IMR-90 (cell line): ENCODE data around the gene B4GALT5. TPM values are rescaled to one million over a fixed set of nuclear protein-coding genes. Genes with fewer than 3 reads are reported as not detected.

Source experiments
- ATAC-seq: fragments of 200-7000 bp; cut with Tn5 transposase; 2 replicates; pipeline ENCODE4 v1.9.1; 2020; ENCODE audit warnings: low read depth, mild to moderate bottlenecking, moderate library complexity
- BruUV-seq: library from RNA; stranded (reverse); fragments of 400-500 nt; replicated peaks from 2 replicates; lab custom pipeline; 2021; lab: Mats Ljungman, UMichigan
- CTCF ChIA-PET: fragments of 300-600 bp; formaldehyde crosslinking; extraction: SDS; loops from one replicate; lab custom pipeline; 2021; ENCODE audit warnings: antibody characterized with exemption; lab: Yijun Ruan, JAX
- POLR2A ChIA-PET: fragments of 300-600 bp; sonication (Branson Sonifier 250); formaldehyde crosslinking; loops from one replicate; lab custom pipeline; 2022; ENCODE audit warnings: antibody characterized with exemption; ENCODE audit not compliant: unreplicated experiment; lab: Charles Lee
- DNase-seq: peaks from one replicate; pipeline ENCODE4 v3.0.0; 2013
- H2AFZ ChIP-seq: replicated peaks from 2 replicates; pipeline ENCODE3; 2013; ENCODE audit warnings: low read length, mild to moderate bottlenecking; ENCODE audit not compliant: poor library complexity
- H2AK5ac ChIP-seq: 2 replicates; pipeline ENCODE4 v1.6.1; 2013; ENCODE audit warnings: low read depth, low read length, inconsistent platforms
- H2AK9ac ChIP-seq: replicated peaks from 2 replicates; pipeline ENCODE3; 2013; ENCODE audit warnings: mild to moderate bottlenecking, low read depth, low read length, moderate library complexity; ENCODE audit not compliant: poor library complexity
- H2BK120ac ChIP-seq: 2 replicates; pipeline ENCODE4 v1.6.1; 2013; ENCODE audit warnings: low read depth, low read length, inconsistent platforms
- H2BK15ac ChIP-seq: 3 replicates; pipeline ENCODE4 v1.6.1; 2013; ENCODE audit warnings: low read depth, low read length, inconsistent platforms
- H2BK20ac ChIP-seq: 2 replicates; pipeline ENCODE4 v1.6.1; 2013; ENCODE audit warnings: low read depth, mild to moderate bottlenecking, inconsistent platforms, low read length, moderate library complexity
- H2BK5ac ChIP-seq: 2 replicates; pipeline ENCODE4 v1.6.1; 2013; ENCODE audit warnings: mild to moderate bottlenecking, low read depth, low read length, inconsistent platforms; ENCODE audit not compliant: poor library complexity, severe bottlenecking
- H3K14ac ChIP-seq: replicated peaks from 2 replicates; pipeline ENCODE4 v1.6.1; 2013; ENCODE audit warnings: low read depth, low read length, inconsistent platforms
- H3K18ac ChIP-seq: 2 replicates; pipeline ENCODE4 v1.6.1; 2013; ENCODE audit warnings: low read depth, low read length, control low read depth
- H3K23ac ChIP-seq: 2 replicates; pipeline ENCODE4 v1.6.1; 2013; ENCODE audit warnings: low read depth, low read length, inconsistent platforms
- H3K27ac ChIP-seq: 2 replicates; pipeline ENCODE4 v1.5.1; 2013; ENCODE audit warnings: mild to moderate bottlenecking, control low read depth, low read length; ENCODE audit not compliant: insufficient read depth
- H3K27me3 ChIP-seq: 2 replicates; pipeline ENCODE4 v1.6.1; 2013; ENCODE audit warnings: low read length; ENCODE audit not compliant: control insufficient read depth, insufficient read depth
- H3K36me3 ChIP-seq: 2 replicates; pipeline ENCODE4 v1.6.1; 2013; ENCODE audit warnings: low read length, mixed read lengths; ENCODE audit not compliant: control insufficient read depth, insufficient read depth
- H3K4ac ChIP-seq: 2 replicates; pipeline ENCODE4 v1.6.1; 2013; ENCODE audit warnings: low read depth, low read length, inconsistent platforms
- H3K4me1 ChIP-seq: 2 replicates; pipeline ENCODE4 v1.6.1; 2013; ENCODE audit warnings: low read length, mixed read lengths; ENCODE audit not compliant: control insufficient read depth, insufficient read depth
- H3K4me2 ChIP-seq: 2 replicates; pipeline ENCODE4 v1.6.1; 2013; ENCODE audit warnings: low read depth, mild to moderate bottlenecking, control low read depth, low read length, moderate library complexity
- H3K4me3 ChIP-seq: 2 replicates; pipeline ENCODE4 v1.5.1; 2013; ENCODE audit warnings: low read depth, mild to moderate bottlenecking, control low read depth, low read length, moderate library complexity; ENCODE audit not compliant: insufficient read depth
- H3K56ac ChIP-seq: 2 replicates; pipeline ENCODE4 v1.6.1; 2013; ENCODE audit warnings: low read length, inconsistent platforms; ENCODE audit not compliant: insufficient read depth; ENCODE audit errors: extremely low read depth
- H3K79me1 ChIP-seq, 2 experiments: 2 replicates each; pipeline ENCODE4 v1.6.1; 2013; ENCODE audit warnings: low read length in 2 of 2, inconsistent platforms in 1 of 2, low read depth in 1 of 2
- H3K9ac ChIP-seq: 2 replicates; pipeline ENCODE4 v1.6.1; 2013; ENCODE audit warnings: low read depth, low read length, control low read depth
- H3K9me1 ChIP-seq: 2 replicates; pipeline ENCODE4 v1.6.1; 2013; ENCODE audit warnings: low read length, inconsistent platforms; ENCODE audit not compliant: insufficient read depth
- H3K9me3 ChIP-seq: 2 replicates; pipeline ENCODE4 v1.6.1; 2013; ENCODE audit warnings: low read length; ENCODE audit not compliant: control insufficient read depth, insufficient read depth
- H4K20me1 ChIP-seq: 2 replicates; pipeline ENCODE4 v1.6.1; 2013; ENCODE audit warnings: low read length, inconsistent platforms; ENCODE audit not compliant: insufficient read depth
- H4K5ac ChIP-seq: 2 replicates; pipeline ENCODE4 v1.6.1; 2013; ENCODE audit warnings: mild to moderate bottlenecking, low read depth, low read length, control low read depth
- H4K8ac ChIP-seq, 2 experiments: 2 replicates each; pipeline ENCODE4 v1.6.1; 2013; ENCODE audit warnings: low read depth in 2 of 2, low read length in 2 of 2, control low read depth in 1 of 2, inconsistent platforms in 1 of 2
- H4K91ac ChIP-seq: 2 replicates; pipeline ENCODE4 v1.6.1; 2013; ENCODE audit warnings: low read depth, low read length, inconsistent platforms; ENCODE audit not compliant: insufficient read depth
- BHLHE40 ChIP-seq: fragments of 150-350 bp; IDR thresholded peaks from 2 replicates; pipeline ENCODE4 v1.6.1; 2016; ENCODE audit warnings: mild to moderate bottlenecking, low read depth, low read length
- CEBPB ChIP-seq: IDR thresholded peaks from 2 replicates; pipeline ENCODE4 v1.6.1; 2012; ENCODE audit warnings: low read depth, low read length, improper control_type of control experiment
- CHD1 ChIP-seq: IDR thresholded peaks from 2 replicates; pipeline ENCODE4 v1.6.1; 2012; ENCODE audit warnings: low read depth, low read length, improper control_type of control experiment
- CTCF ChIP-seq: conservative IDR thresholded peaks from 2 replicates; pipeline ENCODE4 v1.5.1; 2012; ENCODE audit warnings: mild to moderate bottlenecking, low read depth, low read length, improper control_type of control experiment
- ELK1 ChIP-seq: fragments of 150-350 bp; IDR thresholded peaks from 2 replicates; pipeline ENCODE4 v1.6.1; 2016; ENCODE audit warnings: low read depth, mild to moderate bottlenecking, low read length, moderate library complexity, borderline replicate concordance
- FOS ChIP-seq: fragments of 150-350 bp; IDR thresholded peaks from 2 replicates; pipeline ENCODE4 v1.6.1; 2016; ENCODE audit warnings: low read depth, low read length
- MAFK ChIP-seq: IDR thresholded peaks from 2 replicates; pipeline ENCODE4 v1.6.1; 2012; ENCODE audit warnings: low read depth, low read length, improper control_type of control experiment
- MAZ ChIP-seq: IDR thresholded peaks from 2 replicates; pipeline ENCODE4 v1.6.1; 2012; ENCODE audit warnings: low read depth, mild to moderate bottlenecking, low read length, improper control_type of control experiment, moderate library complexity, borderline replicate concordance
- MXI1 ChIP-seq: IDR thresholded peaks from 2 replicates; pipeline ENCODE4 v1.6.1; 2012; ENCODE audit warnings: low read depth, mild to moderate bottlenecking, low read length, moderate library complexity, borderline replicate concordance
- NFE2L2 ChIP-seq: fragments of 150-350 bp; IDR thresholded peaks from 2 replicates; pipeline ENCODE4 v1.6.1; 2016; ENCODE audit warnings: low read depth, mild to moderate bottlenecking, low read length
- POLR2A ChIP-seq: IDR thresholded peaks from 2 replicates; pipeline ENCODE4 v1.6.1; 2012; ENCODE audit warnings: mild to moderate bottlenecking, low read depth, low read length
- RAD21 ChIP-seq: IDR thresholded peaks from 2 replicates; pipeline ENCODE4 v1.6.1; 2012; ENCODE audit warnings: low read length, improper control_type of control experiment
- RCOR1 ChIP-seq: IDR thresholded peaks from 2 replicates; pipeline ENCODE4 v1.6.1; 2012; ENCODE audit warnings: mild to moderate bottlenecking, low read length, improper control_type of control experiment; ENCODE audit not compliant: insufficient replicate concordance
- RFX5 ChIP-seq: IDR thresholded peaks from 2 replicates; pipeline ENCODE4 v1.8.0; 2012; ENCODE audit warnings: low read depth, mild to moderate bottlenecking, low read length, moderate library complexity
- SMC3 ChIP-seq: fragments of 150-350 bp; IDR thresholded peaks from 2 replicates; pipeline ENCODE4 v1.6.1; 2016; ENCODE audit warnings: low read depth, mild to moderate bottlenecking, antibody characterized with exemption, low read length, moderate library complexity
- USF2 ChIP-seq: fragments of 150-350 bp; IDR thresholded peaks from 2 replicates; pipeline ENCODE4 v1.6.1; 2017; ENCODE audit warnings: mild to moderate bottlenecking, antibody characterized with exemption, low read length, low read depth
- WGBS, 2 experiments: methylation state at CpG; one replicate each; pipeline versions ENCODE4 v1.1.5 to v1.1.7; 2013; ENCODE audit warnings: missing lambda C conversion rate in 2 of 2; ENCODE audit not compliant: insufficient read length in 1 of 2; ENCODE audit errors: extremely low coverage in 2 of 2; 5-methylcytosine and 5-hydroxymethylcytosine counted together
- dilution Hi-C: fragments of 300-500 bp; cut with HindIII; formaldehyde crosslinking; loops from one replicate; pipeline ENCODE4 v1.14.3; 2018; ENCODE audit warnings: low sequenced_read_pairs; ENCODE audit not compliant: unreplicated experiment
- in situ Hi-C: fragments of 300-500 bp; cut with MboI; formaldehyde crosslinking; loops from 3 replicates; pipeline ENCODE4 v1.14.3; 2019; ENCODE audit warnings: low sequenced_read_pairs, inconsistent platforms, mixed read lengths
- intact Hi-C: fragments of 100-400 bp; cut with micrococcal nuclease; formaldehyde crosslinking; loops from 2 replicates; pipeline ENCODE4 v1.10.0; 2022
- polyA plus RNA-seq, 3 experiments: library from polyadenylated mRNA; depleted of rRNA; stranded (reverse); fragments of >200 nt; gene quantifications; 2 replicates each; pipeline ENCODE4 v1.2.3, GENCODE V29; 2012; ENCODE audit warnings: low replicate concordance in 1 of 3
- total RNA-seq: library from RNA; depleted of rRNA; stranded (reverse); fragments of >200 nt; gene quantifications from 2 replicates; pipeline ENCODE4 v1.2.3, GENCODE V29; 2012

B4GALT5 gene
- total and polyA plus RNA-seq, 2 of the 4 experiments (the other 2 are of a cell fraction) = 11.3 to 20.4 TPM

- Histone ChIP-seq H2AK9ac (no peak overlapping the region), H2BK20ac (no peak overlapping the region), H3K36me3 (peaks cover 41% of the 10 kb centered on the region), H3K9me3 (no peaks in the 10 kb centered on the region), H3K4me3 (no peak overlapping the region), H3K23ac (no peak overlapping the region), H3K27me3 (no peaks in the 10 kb centered on the region), H4K8ac (no peak overlapping the region), H3K4me1 (peaks cover 15% of the 10 kb centered on the region), H3K9ac (no peak overlapping the region), H4K5ac (no peak overlapping the region), H2BK120ac (no peak overlapping the region; the same call in 1 of the 2 replicates), H3K14ac (no peak overlapping the region), H2BK5ac (peak overlapping the region; percentile 76), H4K20me1 (0 out of 2 replicates have a peak, but pooled peaks cover 3% of the 10 kb centered on the region), H3K27ac (no peak overlapping the region), H3K79me1 (peaks cover 22 to 38% of the 10 kb centered on the region in 2 experiments; a peak in 3 of 4 replicates), H3K4me2 (no peak overlapping the region), H3K18ac (no peak overlapping the region; the same call in 1 of the 2 replicates), H2AFZ (no peak overlapping the region), H3K9me1 (peaks cover 21% of the 10 kb centered on the region), H3K56ac (no peak overlapping the region), H4K91ac (no peak overlapping the region), H3K4ac (no peak overlapping the region), H2AK5ac (no peak overlapping the region), H2BK15ac (no peak overlapping the region)
- ChIA-PET POLR2A (no interaction called here), CTCF (interaction anchor here (1.0 kb wide), 1 partner anchor 60 kb away, joined by 3 read pairs; no protein-coding TSS in a partner anchor)
- no TSS peak for BruUV-seq
- intact Hi-C loops (no loop called here), dilution Hi-C loops (no loop called here), in situ Hi-C loops (no loop called here)
- TF ChIP-seq MAFK (peak; percentile 33; the same call in 1 of the 2 replicates), CTCF (no peak), POLR2A (no peak), BHLHE40 (peak; percentile 70), SMC3 (no peak; the same call in 1 of the 2 replicates), FOS (peak; percentile 36; the same call in 1 of the 2 replicates), ELK1 (no peak), USF2 (no peak), RFX5 (no peak), NFE2L2 (peak; percentile 55), RCOR1 (no peak), MAZ (no peak), CEBPB (no peak), RAD21 (no peak), MXI1 (no peak), CHD1 (no peak)
- DNase-seq = peak; percentile 91
- 10% methylated on average over 2 of the region's 3 CpGs; no CpG with 5 or more reads in 1 of the 2 experiments for WGBS, 2 experiments
- ATAC-seq = peak; percentile 94
Observed at GRCh38 chr20:49646126-49646525, 67.6 kb downstream of the B4GALT5 start.
